ENCODE results near the gene MRPS18A. TPM values are rescaled to one million over a fixed set of nuclear protein-coding genes. Genes with fewer than 3 reads are reported as not detected.
"Not testable (repeated sequence)": the region's sequence is repeated elsewhere in the genome, so short reads cannot be mapped to it uniquely, and the experiment has no call there.

MRPS18A gene
- total RNA-seq, 1 donor from 2014 or later = 44.4 TPM

DNA sequence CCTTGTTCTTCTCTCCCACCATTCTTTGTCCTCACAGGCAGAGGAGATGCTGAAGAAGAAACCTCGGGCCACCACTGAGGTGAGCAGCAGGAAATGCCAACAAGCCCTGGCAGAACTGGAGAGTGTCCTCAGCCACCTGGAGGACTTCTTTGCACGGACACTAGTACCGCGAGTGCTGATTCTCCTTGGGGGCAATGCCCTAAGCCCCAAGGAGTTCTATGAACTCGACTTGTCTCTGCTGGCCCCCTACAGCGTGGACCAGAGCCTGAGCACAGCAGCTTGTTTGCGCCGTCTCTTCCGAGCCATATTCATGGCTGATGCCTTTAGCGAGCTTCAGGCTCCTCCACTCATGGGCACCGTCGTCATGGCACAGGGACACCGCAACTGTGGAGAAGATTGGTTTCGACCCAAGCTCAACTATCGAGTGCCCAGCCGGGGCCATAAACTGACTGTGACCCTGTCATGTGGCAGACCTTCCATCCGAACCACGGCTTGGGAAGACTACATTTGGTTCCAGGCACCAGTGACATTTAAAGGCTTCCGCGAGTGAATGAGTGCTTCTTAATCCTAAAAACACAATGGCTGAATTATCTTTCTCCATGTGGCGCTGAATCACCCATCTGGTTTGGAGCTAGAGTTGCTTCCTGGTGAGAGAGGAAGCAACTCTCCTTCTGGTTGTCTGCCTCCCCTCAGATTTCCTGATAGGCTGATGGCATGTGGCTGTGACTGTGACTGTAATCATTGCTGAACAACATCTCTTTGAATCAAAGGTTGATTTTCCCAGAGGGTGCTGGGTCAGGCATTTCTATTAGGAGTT lies 47.4 kb downstream of the MRPS18A start:
- H3K9me3 ChIP-seq (ENCODE audit: control insufficient read depth in 3 of 3, low read length in 3 of 3) = no peaks in the 10 kb centered on the region
- H3K4me1 ChIP-seq (ENCODE audit: control insufficient read depth in 3 of 3, insufficient read depth in 3 of 3, low read length in 3 of 3) = peaks cover 18 to 42% (median 29%) of the 10 kb centered on the region in 3 donors
- H3K4me3 ChIP-seq (ENCODE audit: low read length in 3 of 3) = no peak overlapping the region
- peaks cover 23 to 30% (median 23%) of the 10 kb centered on the region in 3 donors for H3K36me3 ChIP-seq (ENCODE audit: control insufficient read depth in 3 of 3, insufficient read depth in 3 of 3, low read length in 3 of 3)
- no peaks in the 10 kb centered on the region for H3K27me3 ChIP-seq (ENCODE audit: control insufficient read depth in 3 of 3, insufficient read depth in 3 of 3, low read length in 3 of 3)
- no peak overlapping the region for H3K27ac ChIP-seq (ENCODE audit: low read depth, low read length)
- no peak overlapping the region for H3K9ac ChIP-seq (ENCODE audit: low read depth in 1 of 3, low read length in 3 of 3)

DNA sequence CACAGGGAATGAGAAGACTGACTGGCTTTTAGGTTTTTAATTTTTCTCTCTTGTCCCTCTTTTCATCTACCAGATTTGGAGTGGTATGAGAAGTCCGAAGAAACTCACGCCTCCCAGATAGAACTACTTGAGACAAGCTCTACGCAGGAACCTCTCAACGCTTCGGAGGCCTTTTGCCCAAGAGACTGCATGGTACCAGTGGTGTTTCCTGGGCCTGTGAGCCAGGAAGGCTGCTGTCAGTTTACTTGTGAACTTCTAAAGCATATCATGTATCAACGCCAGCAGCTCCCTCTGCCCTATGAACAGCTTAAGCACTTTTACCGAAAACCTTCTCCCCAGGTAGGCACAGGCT lies 51.3 kb downstream of the MRPS18A start:
- Histone ChIP-seq H3K4me3 (ENCODE audit: low read length in 3 of 3) (peak overlapping the region; percentile 95 to 97 (median 97)), H3K9me3 (ENCODE audit: control insufficient read depth in 3 of 3, low read length in 3 of 3) (no peaks in the 10 kb centered on the region), H3K36me3 (ENCODE audit: control insufficient read depth in 3 of 3, insufficient read depth in 3 of 3, low read length in 3 of 3) (peaks cover 12 to 25% (median 17%) of the 10 kb centered on the region in 3 donors), H3K9ac (ENCODE audit: low read depth in 1 of 3, low read length in 3 of 3) (peak overlapping the region; percentile 92 to 97 (median 95)), H3K27me3 (ENCODE audit: control insufficient read depth in 3 of 3, insufficient read depth in 3 of 3, low read length in 3 of 3) (no peaks in the 10 kb centered on the region), H3K27ac (ENCODE audit: low read depth, low read length) (peak overlapping the region; percentile 85), H3K4me1 (ENCODE audit: control insufficient read depth in 3 of 3, insufficient read depth in 3 of 3, low read length in 3 of 3) (peaks cover 18 to 34% (median 26%) of the 10 kb centered on the region in 3 donors)

DNA sequence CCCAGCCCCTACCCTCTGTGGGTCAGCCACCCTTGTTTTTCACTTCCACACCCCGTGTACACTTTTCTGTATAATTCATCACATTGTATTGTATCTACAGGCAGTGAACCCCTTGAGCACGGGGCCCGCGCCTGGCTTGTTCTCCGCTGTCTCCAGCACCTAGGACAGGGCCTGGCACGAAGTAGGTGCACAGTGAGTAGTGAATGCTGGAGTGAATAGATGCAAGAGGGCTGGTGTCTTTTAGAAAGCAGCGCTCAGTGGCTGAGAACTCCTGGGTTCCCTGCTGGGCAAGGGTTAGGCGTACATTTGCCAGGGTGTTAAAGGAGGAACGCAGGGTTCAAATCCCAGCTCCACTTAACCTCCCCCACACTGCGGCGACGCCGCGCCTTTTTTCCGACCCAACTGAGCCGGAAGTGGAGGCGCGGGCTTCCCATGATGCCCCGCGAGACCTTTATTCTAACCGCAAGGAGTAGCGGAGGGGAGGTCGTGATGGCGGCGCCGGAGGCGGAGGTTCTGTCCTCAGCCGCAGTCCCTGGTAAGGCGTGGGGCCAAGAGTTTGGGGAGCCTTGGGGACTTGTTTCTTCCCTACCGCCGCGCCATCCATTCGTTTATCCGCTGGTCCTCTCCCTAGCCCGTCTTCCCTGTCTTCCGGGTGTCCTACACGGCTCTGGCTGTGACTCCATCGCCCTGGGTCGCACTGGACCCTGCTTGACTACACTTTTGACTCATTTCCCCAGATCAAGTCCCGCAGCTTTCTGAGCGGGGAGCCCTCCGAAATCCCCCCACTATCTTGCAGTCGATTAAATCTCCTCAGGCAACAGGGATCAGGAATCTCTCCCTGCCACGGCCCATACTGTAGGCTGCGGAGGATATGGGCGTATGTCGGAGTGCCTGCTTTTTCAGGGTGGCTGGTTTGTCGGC lies 51.9 kb downstream of the MRPS18A start, which contains the start of gene MAD2L1BP:
Gene MAD2L1BP, plus strand, starts transcription at position 454 of the 921 bp plus-strand sequence. Its CDS starts 36 bp downstream, at position 490.
- peak within 1 kb of the TSS; percentile 92 to 97 (median 95) for H3K9ac ChIP-seq (ENCODE audit: low read depth in 1 of 3, low read length in 3 of 3)
- H3K36me3 ChIP-seq (ENCODE audit: control insufficient read depth in 3 of 3, insufficient read depth in 3 of 3, low read length in 3 of 3) = peaks cover 11 to 22% (median 13%) of the 10 kb centered on the region in 3 donors
- no peaks in the 10 kb centered on the region for H3K27me3 ChIP-seq (ENCODE audit: control insufficient read depth in 3 of 3, insufficient read depth in 3 of 3, low read length in 3 of 3)
- peak within 1 kb of the TSS; percentile 95 to 97 (median 97) for H3K4me3 ChIP-seq (ENCODE audit: low read length in 3 of 3)
- H3K27ac ChIP-seq (ENCODE audit: low read depth, low read length) = peak within 1 kb of the TSS; percentile 85
- H3K4me1 ChIP-seq (ENCODE audit: control insufficient read depth in 3 of 3, insufficient read depth in 3 of 3, low read length in 3 of 3) = peaks cover 23 to 37% (median 30%) of the 10 kb centered on the region in 3 donors
- H3K9me3 ChIP-seq (ENCODE audit: control insufficient read depth in 3 of 3, low read length in 3 of 3) = no peaks in the 10 kb centered on the region

DNA sequence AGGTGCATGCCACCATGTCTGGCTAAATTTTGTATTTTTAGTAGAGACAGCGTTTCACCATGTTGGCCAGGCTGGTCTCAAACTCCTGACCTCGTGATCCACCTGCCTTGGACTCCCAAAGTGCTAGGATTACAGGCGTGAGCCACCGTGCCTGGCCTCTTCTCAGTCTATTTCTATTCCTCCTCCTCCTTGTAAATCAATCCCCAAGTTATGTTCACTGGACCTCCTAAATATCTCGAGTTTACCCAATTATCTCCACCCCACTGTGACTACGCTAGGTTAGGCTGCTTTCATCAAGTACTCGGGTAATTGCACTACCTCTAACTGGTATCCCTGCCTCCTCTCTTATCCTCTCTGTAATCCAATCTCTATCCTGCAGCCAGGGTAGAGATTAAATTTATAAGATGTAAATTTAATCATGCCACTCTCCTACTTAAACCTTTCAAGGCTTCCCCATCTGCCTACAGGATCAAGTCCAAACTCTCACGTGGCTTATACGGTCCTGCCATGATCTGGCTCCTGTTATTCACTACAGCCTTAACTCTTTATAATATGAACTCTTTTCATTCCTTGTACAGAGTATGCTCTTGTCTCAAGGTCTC lies 52.8 kb downstream of the MRPS18A start:
- peaks cover 28 to 39% (median 34%) of the 10 kb centered on the region in 3 donors for H3K4me1 ChIP-seq (ENCODE audit: control insufficient read depth in 3 of 3, insufficient read depth in 3 of 3, low read length in 3 of 3)
- H3K9me3 ChIP-seq (ENCODE audit: control insufficient read depth in 3 of 3, low read length in 3 of 3) = no peaks in the 10 kb centered on the region
- no peak overlapping the region for H3K9ac ChIP-seq (ENCODE audit: low read depth in 1 of 3, low read length in 3 of 3)
- peak overlapping the region; percentile 85 for H3K27ac ChIP-seq (ENCODE audit: low read depth, low read length)
- H3K27me3 ChIP-seq (ENCODE audit: control insufficient read depth in 3 of 3, insufficient read depth in 3 of 3, low read length in 3 of 3) = no peaks in the 10 kb centered on the region
- peak overlapping the region in 2 of 3 donors; percentile 95 to 97 for H3K4me3 ChIP-seq (ENCODE audit: low read length in 3 of 3)
- peaks cover 2 to 14% (median 5%) of the 10 kb centered on the region in 3 donors for H3K36me3 ChIP-seq (ENCODE audit: control insufficient read depth in 3 of 3, insufficient read depth in 3 of 3, low read length in 3 of 3)

DNA sequence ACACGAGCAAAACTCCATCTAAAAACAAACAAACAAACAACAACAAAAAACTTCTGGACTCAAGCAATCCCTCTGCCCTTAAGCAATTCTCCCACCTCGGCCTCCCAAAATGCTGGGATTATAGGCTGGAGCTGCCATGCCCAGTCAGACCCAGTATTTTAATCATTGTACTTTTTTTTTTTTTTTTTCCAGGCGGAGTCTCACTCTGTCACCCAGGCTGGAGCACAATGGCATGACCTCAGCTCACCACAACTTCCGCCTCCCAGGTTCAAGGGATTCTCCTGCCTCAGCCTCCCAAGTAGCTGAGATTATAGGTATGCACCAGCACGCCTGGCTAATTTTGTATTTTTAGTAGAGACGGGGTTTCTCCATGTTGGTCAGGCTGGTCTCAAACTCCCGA lies 54.6 kb downstream of the MRPS18A start:
- not testable (repeated sequence) for H3K27me3 ChIP-seq (ENCODE audit: control insufficient read depth in 3 of 3, insufficient read depth in 3 of 3, low read length in 3 of 3); H3K27ac ChIP-seq (ENCODE audit: low read depth, low read length); H3K9ac ChIP-seq (ENCODE audit: low read depth in 1 of 3, low read length in 3 of 3); H3K4me3 ChIP-seq (ENCODE audit: low read length in 3 of 3); H3K36me3 ChIP-seq (ENCODE audit: control insufficient read depth in 3 of 3, insufficient read depth in 3 of 3, low read length in 3 of 3); H3K9me3 ChIP-seq (ENCODE audit: control insufficient read depth in 3 of 3, low read length in 3 of 3)
- peaks cover 31 to 45% (median 33%) of the 10 kb centered on the region in 3 donors for H3K4me1 ChIP-seq (ENCODE audit: control insufficient read depth in 3 of 3, insufficient read depth in 3 of 3, low read length in 3 of 3)

DNA sequence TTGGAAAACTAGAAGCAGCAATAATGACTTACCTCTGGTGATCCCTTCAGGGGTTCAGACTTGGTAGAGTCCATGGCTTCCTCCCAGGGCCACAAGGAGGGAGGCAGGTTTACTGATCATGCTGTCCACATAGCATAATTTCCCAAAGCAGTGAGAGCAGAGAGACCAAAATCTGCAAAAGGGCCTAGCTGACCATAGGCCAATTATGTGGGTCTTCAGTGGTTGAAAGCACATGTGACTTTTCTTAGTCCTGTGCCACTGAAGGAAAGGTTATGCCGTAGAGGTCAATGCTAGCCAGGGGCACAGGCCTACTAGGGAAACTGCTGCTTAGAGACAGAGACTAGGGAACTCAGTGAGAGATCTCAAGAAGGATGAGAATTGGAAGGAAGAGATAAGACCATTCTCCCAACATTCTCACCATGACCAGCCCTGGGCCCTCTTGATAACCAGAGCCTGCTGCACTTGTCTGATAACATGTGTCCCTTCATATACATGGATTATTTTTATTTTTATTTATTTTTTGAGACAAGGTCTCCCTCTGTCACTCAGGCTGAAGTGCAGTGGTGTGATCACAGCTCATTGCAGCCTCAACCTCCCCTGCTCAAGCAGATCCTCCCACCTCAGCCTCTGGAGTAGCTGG lies 56.5 kb downstream of the MRPS18A start:
- H3K27ac ChIP-seq (ENCODE audit: low read depth, low read length) = peak overlapping the region; percentile 98
- no peaks in the 10 kb centered on the region for H3K27me3 ChIP-seq (ENCODE audit: control insufficient read depth in 3 of 3, insufficient read depth in 3 of 3, low read length in 3 of 3)
- peak overlapping the region in 2 of 3 donors; percentile 9 to 21 for H3K9ac ChIP-seq (ENCODE audit: low read depth in 1 of 3, low read length in 3 of 3)
- peaks cover 0 to 2% (median 0%) of the 10 kb centered on the region in 3 donors for H3K36me3 ChIP-seq (ENCODE audit: control insufficient read depth in 3 of 3, insufficient read depth in 3 of 3, low read length in 3 of 3)
- peaks cover 32 to 48% (median 33%) of the 10 kb centered on the region in 3 donors for H3K4me1 ChIP-seq (ENCODE audit: control insufficient read depth in 3 of 3, insufficient read depth in 3 of 3, low read length in 3 of 3)
- H3K9me3 ChIP-seq (ENCODE audit: control insufficient read depth in 3 of 3, low read length in 3 of 3) = no peaks in the 10 kb centered on the region
- H3K4me3 ChIP-seq (ENCODE audit: low read length in 3 of 3) = no peak overlapping the region

DNA sequence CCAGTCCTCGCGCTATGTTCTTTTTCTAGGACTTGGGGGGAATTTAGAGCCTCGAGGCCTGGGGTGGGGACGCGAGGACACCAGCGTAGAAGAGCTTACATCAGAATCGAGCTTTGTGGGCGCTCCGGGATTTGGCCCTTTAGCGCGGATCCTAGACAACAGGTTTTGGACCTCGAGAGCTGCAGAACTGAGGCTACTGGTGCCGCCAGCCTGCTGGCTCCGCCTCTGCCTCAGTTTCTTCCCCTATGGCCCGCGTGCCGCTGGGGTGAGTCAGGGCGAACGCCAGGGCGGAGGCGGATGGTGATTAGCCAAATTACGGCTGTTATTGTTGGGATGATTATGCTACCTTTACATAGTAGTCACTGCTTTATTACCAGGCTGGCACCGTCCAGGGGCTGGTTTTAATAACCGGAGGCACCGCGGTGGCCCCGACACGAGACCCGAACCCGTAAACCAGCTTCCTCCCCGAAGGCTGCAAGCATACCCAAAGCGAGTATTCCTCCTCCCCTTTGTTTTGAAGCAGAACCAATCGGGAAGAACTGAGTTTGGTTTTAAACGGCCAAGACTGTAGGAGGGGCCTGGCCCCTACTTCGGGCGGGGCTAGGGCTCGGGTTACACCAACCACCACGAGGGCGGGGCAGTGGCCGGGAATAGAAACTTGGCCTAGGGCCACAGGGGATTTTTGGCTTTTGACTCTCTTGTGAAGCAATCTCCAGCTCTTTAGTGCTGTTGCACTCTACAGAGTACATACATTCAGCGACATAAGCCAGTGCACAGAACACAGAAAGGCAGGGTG lies 57.9 kb downstream of the MRPS18A start:
- H3K9me3 ChIP-seq (ENCODE audit: control insufficient read depth in 3 of 3, low read length in 3 of 3) = no peaks in the 10 kb centered on the region
- peak overlapping the region; percentile 92 to 98 (median 97) for H3K4me3 ChIP-seq (ENCODE audit: low read length in 3 of 3)
- H3K9ac ChIP-seq (ENCODE audit: low read depth in 1 of 3, low read length in 3 of 3) = peak overlapping the region; percentile 96 to 99 (median 98)
- peaks cover 10 to 16% (median 14%) of the 10 kb centered on the region in 3 donors for H3K36me3 ChIP-seq (ENCODE audit: control insufficient read depth in 3 of 3, insufficient read depth in 3 of 3, low read length in 3 of 3)
- H3K27ac ChIP-seq (ENCODE audit: low read depth, low read length) = peak overlapping the region; percentile 98
- H3K4me1 ChIP-seq (ENCODE audit: control insufficient read depth in 3 of 3, insufficient read depth in 3 of 3, low read length in 3 of 3) = peaks cover 27 to 39% (median 29%) of the 10 kb centered on the region in 3 donors
- H3K27me3 ChIP-seq (ENCODE audit: control insufficient read depth in 3 of 3, insufficient read depth in 3 of 3, low read length in 3 of 3) = no peaks in the 10 kb centered on the region

DNA sequence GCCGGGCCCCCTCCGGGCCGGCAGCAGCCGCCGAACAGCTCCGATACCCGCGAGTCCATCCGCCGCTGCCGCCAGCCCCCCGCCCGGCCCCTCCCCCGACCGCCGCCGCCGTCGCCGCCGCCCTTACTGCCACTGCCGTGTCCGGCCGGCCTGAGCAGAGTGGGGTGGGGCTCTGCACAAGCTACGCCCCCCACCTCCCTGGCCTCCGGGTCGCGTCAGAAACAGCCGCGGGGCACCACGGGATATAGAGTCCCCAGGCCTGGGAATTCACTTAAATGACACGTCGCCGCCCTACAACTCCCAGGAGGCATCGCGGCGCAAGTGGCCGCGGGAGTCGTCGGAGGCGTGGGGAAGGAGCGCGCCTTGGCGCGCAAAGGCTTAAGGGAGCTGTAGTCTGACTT lies 58.5 kb downstream of the MRPS18A start, which contains the start of gene GTPBP2:
Gene GTPBP2, minus strand, starts transcription at position 161 of the 401 bp plus-strand sequence. Its CDS starts 102 bp downstream, at position 59.
- no peaks in the 10 kb centered on the region for H3K9me3 ChIP-seq (ENCODE audit: control insufficient read depth in 3 of 3, low read length in 3 of 3)
- peak within 1 kb of the TSS; percentile 98 for H3K27ac ChIP-seq (ENCODE audit: low read depth, low read length)
- no peaks in the 10 kb centered on the region for H3K27me3 ChIP-seq (ENCODE audit: control insufficient read depth in 3 of 3, insufficient read depth in 3 of 3, low read length in 3 of 3)
- peak within 1 kb of the TSS; percentile 92 to 98 (median 97) for H3K4me3 ChIP-seq (ENCODE audit: low read length in 3 of 3)
- H3K9ac ChIP-seq (ENCODE audit: low read depth in 1 of 3, low read length in 3 of 3) = peak within 1 kb of the TSS; percentile 96 to 99 (median 98)
- H3K36me3 ChIP-seq (ENCODE audit: control insufficient read depth in 3 of 3, insufficient read depth in 3 of 3, low read length in 3 of 3) = peaks cover 16 to 22% (median 19%) of the 10 kb centered on the region in 3 donors
- H3K4me1 ChIP-seq (ENCODE audit: control insufficient read depth in 3 of 3, insufficient read depth in 3 of 3, low read length in 3 of 3) = peaks cover 27 to 39% (median 35%) of the 10 kb centered on the region in 3 donors
